NCI-H2196 (cell line): ENCODE data around the gene ENG.
"Not testable (repeated sequence)": the region's sequence is repeated elsewhere in the genome, so short reads cannot be mapped to it uniquely, and the experiment has no call there.

Experiments used
- DNase-seq: peaks from one replicate; lab custom pipeline; 2025; ENCODE audit not compliant: unreplicated experiment; lab: John Stamatoyannopoulos, UW

Gene ENG

GRCh38 chr9:127846443-127847177 lies 7.8 kb downstream of the ENG start:
- DNase-seq = no peak

GRCh38 chr9:127845619-127846018 lies 8.8 kb downstream of the ENG start:
- DNase-seq = not testable (repeated sequence)

- no peak for DNase-seq
Measured at GRCh38 chr9:127844821-127845359, 9.6 kb downstream of the ENG start.

GRCh38 chr9:127841087-127841835 lies 13.2 kb downstream of the ENG start:
- no peak for DNase-seq

- no peak for DNase-seq
Measured at GRCh38 chr9:127838375-127839078, 15.9 kb downstream of the ENG start.

GRCh38 chr9:127837346-127837745 lies 17.1 kb downstream of the ENG start:
- DNase-seq = no peak

GRCh38 chr9:127836561-127836960 lies 17.9 kb downstream of the ENG start:
- DNase-seq = not testable (repeated sequence)

- no peak for DNase-seq
Measured at GRCh38 chr9:127835991-127836516, 18.4 kb downstream of the ENG start.

- no peak for DNase-seq
Measured at GRCh38 chr9:127833555-127833954, 20.9 kb downstream of the ENG start.

- no peak for DNase-seq
Measured at GRCh38 chr9:127832248-127832647, 22.2 kb downstream of the ENG start.

- no peak for DNase-seq
Measured at GRCh38 chr9:127829205-127829906, 25.1 kb downstream of the ENG start.

- DNase-seq = no peak
Measured at GRCh38 chr9:127828262-127829031, 26.0 kb downstream of the ENG start.

GRCh38 chr9:127826253-127826913 lies 28.1 kb downstream of the ENG start:
- DNase-seq = no peak

GRCh38 chr9:127825319-127826051 lies 29.0 kb downstream of the ENG start:
- no peak for DNase-seq

GRCh38 chr9:127822108-127822507 lies 32.4 kb downstream of the ENG start:
- no peak for DNase-seq

- no peak for DNase-seq
Measured at GRCh38 chr9:127818574-127818973, 35.9 kb downstream of the ENG start.

GRCh38 chr9:127817881-127818434 lies 36.5 kb downstream of the ENG start:
- no peak for DNase-seq

GRCh38 chr9:127816728-127817127 lies 37.7 kb downstream of the ENG start:
- DNase-seq = no peak

- DNase-seq = no peak
Measured at GRCh38 chr9:127816362-127816725, 38.1 kb downstream of the ENG start.
